H1 (cell line): ENCODE measurements around the gene TLL2.

Source experiments
- POLR2A ChIP-seq, 2 experiments: IDR thresholded peaks; 1 replicate in 1 of 2; 2 replicates in 1 of 2; pipeline ENCODE4 v1.6.1; 2011; ENCODE audit warnings: low read depth in 2 of 2, low read length in 2 of 2, mild to moderate bottlenecking in 2 of 2; ENCODE audit errors: control extremely low read depth in 1 of 2
- POLR2AphosphoS5 ChIP-seq: IDR thresholded peaks from 2 replicates; pipeline ENCODE4 v1.6.1; 2011; ENCODE audit warnings: low read depth, low read length
- TAF1 ChIP-seq: IDR thresholded peaks from 2 replicates; pipeline ENCODE4 v1.6.1; 2011; ENCODE audit warnings: mild to moderate bottlenecking, low read depth, low read length
- TF ChIP-seq, protein P1 (sequence below): IDR thresholded peaks from 2 replicates; pipeline ENCODE4 v1.6.1; 2012; ENCODE audit warnings: inconsistent platforms

DNA sequence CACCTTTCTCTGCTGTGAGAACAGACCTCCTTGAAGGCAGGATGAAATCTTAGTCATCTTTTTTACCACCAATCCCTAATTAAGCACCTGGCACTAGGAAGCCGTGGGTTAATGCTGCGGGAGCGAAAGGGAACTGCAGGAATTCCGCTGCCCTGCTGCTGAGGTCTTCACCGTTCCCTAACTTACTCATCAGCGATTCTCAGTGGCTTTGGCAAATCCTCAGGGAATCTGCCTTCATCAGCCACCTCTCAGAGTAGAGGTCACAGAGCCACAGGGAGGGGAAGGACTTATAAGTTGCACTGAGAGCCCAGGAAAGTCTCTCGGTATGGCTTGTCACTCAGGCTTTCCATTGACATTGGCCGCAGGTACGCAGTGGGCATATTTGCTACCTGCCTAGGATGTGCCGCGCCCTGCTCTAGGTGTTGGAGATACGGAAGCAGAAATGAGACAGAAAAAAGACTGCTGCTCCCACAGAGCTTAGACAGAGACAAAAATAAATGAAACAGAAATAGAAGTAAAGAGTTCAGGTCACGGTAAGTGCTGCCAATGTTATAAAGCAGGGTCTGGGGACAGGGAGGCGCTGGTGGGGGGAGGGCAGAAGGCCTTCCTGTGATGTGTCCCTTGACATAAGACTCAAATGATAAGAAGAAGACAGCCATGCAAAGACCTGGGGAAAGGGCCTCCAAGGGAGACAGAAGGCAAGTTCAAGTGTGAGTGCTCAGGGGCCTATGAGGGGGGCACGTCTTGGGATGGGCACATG is 82.3 kb downstream of the TLL2 start:
- TF ChIP-seq POLR2AphosphoS5 (no peak), POLR2A (IDR thresholded peaks at IDR 0.05; ENCODE audit: control extremely low read depth in 1 of 2, low read depth in 2 of 2, low read length in 2 of 2) (no peak), TAF1 (no peak)
- TF ChIP-seq, protein P1, sequence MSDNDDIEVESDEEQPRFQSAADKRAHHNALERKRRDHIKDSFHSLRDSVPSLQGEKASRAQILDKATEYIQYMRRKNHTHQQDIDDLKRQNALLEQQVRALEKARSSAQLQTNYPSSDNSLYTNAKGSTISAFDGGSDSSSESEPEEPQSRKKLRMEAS: no peak
